GM19324 (cell line): Measurements from ENCODE around the gene USP16.
"Not testable (repeated sequence)": the region's sequence is repeated elsewhere in the genome, so short reads cannot be mapped to it uniquely, and the experiment has no call there.

ENCODE experiments used
- ATAC-seq: cut with Tn5 transposase; IDR thresholded peaks from one replicate; pipeline ENCODE4 v1.9.1; 2021; ENCODE audit warnings: mild to moderate bottlenecking, moderate library complexity; ENCODE audit not compliant: unreplicated experiment, low FRiP score

USP16 gene

GRCh38 chr21:29024474-29025327 is at the start of gene USP16:
TSS of gene USP16 (plus strand) at chr21:29024668. CDS start at chr21:29027914, 3,246 bp downstream.
- peak; percentile 99 for ATAC-seq

GRCh38 chr21:28975397-28975796 is 49.1 kb upstream of the USP16 start:
- no peak for ATAC-seq

GRCh38 chr21:28979092-28979491 is 45.4 kb upstream of the USP16 start:
- ATAC-seq: no peak

GRCh38 chr21:28982637-28983036 is 41.8 kb upstream of the USP16 start:
- no peak for ATAC-seq

- no peak for ATAC-seq
These were observed 37.8 kb upstream of the USP16 start for GRCh38 chr21:28986677-28987076.

- ATAC-seq: not testable (repeated sequence)
These were observed 36.3 kb upstream of the USP16 start for GRCh38 chr21:28988146-28988545.

GRCh38 chr21:28991861-28992525 is 32.5 kb upstream of the USP16 start:
- ATAC-seq: no peak

GRCh38 chr21:28992526-28993292 is 31.8 kb upstream of the USP16 start, which contains the start of gene LTN1:
TSS of gene LTN1 (minus strand) at chr21:28992877. CDS start at chr21:28992805, 72 bp downstream.
- peak; percentile 99 for ATAC-seq

GRCh38 chr21:28993293-28993629 is 31.2 kb upstream of the USP16 start:
- ATAC-seq: no peak

- ATAC-seq: peak; percentile 98
These were observed 21.9 kb upstream of the USP16 start for GRCh38 chr21:29002442-29003144.

- no peak for ATAC-seq
These were observed 18.8 kb upstream of the USP16 start for GRCh38 chr21:29005696-29006095.

GRCh38 chr21:29007135-29007534 is 17.3 kb upstream of the USP16 start:
- ATAC-seq: no peak

GRCh38 chr21:29007810-29008209 is 16.7 kb upstream of the USP16 start:
- no peak for ATAC-seq

GRCh38 chr21:29008367-29008766 is 16.1 kb upstream of the USP16 start:
- ATAC-seq: no peak

- ATAC-seq: not testable (repeated sequence)
These were observed 13.2 kb upstream of the USP16 start for GRCh38 chr21:29011236-29011635.

- no peak for ATAC-seq
These were observed 6.7 kb upstream of the USP16 start for GRCh38 chr21:29017639-29018237.

GRCh38 chr21:29018540-29018939 is 5.9 kb upstream of the USP16 start:
- ATAC-seq: no peak

GRCh38 chr21:29022166-29022565 is 2.3 kb upstream of the USP16 start:
- no peak for ATAC-seq

GRCh38 chr21:29025328-29025713 is 853 bp downstream of the USP16 start:
- ATAC-seq: no peak

GRCh38 chr21:29029524-29029923 is 5.1 kb downstream of the USP16 start:
- no peak for ATAC-seq
